Smooth muscle cell (in vitro differentiated cells): Measurements from ENCODE around the gene PSORS1C2. TPM values are rescaled to one million over a fixed set of nuclear protein-coding genes. Genes with fewer than 3 reads are reported as not detected.

Experiments
- DNase-seq: peaks from one replicate; lab custom pipeline; 2025; ENCODE audit not compliant: unreplicated experiment; lab: John Stamatoyannopoulos, UW
- H2AFZ ChIP-seq: fragments of 200-600 bp; sonication (generic); 2 replicates; pipeline ENCODE4 v1.6.0; 2016; ENCODE audit warnings: antibody characterized with exemption, low read depth, mild to moderate bottlenecking
- H3F3A ChIP-seq: fragments of 200-600 bp; sonication (generic); 2 replicates; pipeline ENCODE4 v1.6.0; 2017; ENCODE audit warnings: antibody characterized with exemption, low read depth
- H3K27ac ChIP-seq: fragments of 200-600 bp; sonication (generic); 2 replicates; pipeline ENCODE4 v1.5.1; 2016; ENCODE audit warnings: low read depth, mild to moderate bottlenecking
- H3K27me3 ChIP-seq: fragments of 200-600 bp; sonication (generic); 2 replicates; pipeline ENCODE4 v1.6.1; 2016; ENCODE audit warnings: low read depth, mild to moderate bottlenecking
- H3K36me3 ChIP-seq: fragments of 200-600 bp; sonication (generic); 2 replicates; pipeline ENCODE4 v1.5.1; 2016; ENCODE audit warnings: low read depth
- H3K4me1 ChIP-seq: fragments of 200-600 bp; sonication (generic); 2 replicates; pipeline ENCODE4 v1.5.1; 2016; ENCODE audit warnings: low read depth
- H3K4me2 ChIP-seq: fragments of 200-600 bp; sonication (generic); 2 replicates; pipeline ENCODE4 v1.6.0; 2016; ENCODE audit warnings: mild to moderate bottlenecking
- H3K4me3 ChIP-seq: fragments of 200-600 bp; sonication (generic); 2 replicates; pipeline ENCODE4 v1.5.1; 2016; ENCODE audit warnings: mild to moderate bottlenecking
- H3K79me2 ChIP-seq: fragments of 200-600 bp; sonication (generic); 2 replicates; pipeline ENCODE4 v1.6.0; 2016; ENCODE audit warnings: low read depth, mild to moderate bottlenecking
- H3K9ac ChIP-seq: fragments of 200-600 bp; sonication (generic); 2 replicates; pipeline ENCODE4 v1.6.0; 2016; ENCODE audit warnings: low read depth
- H3K9me3 ChIP-seq: fragments of 200-600 bp; sonication (generic); replicated peaks from 2 replicates; pipeline ENCODE4 v1.5.1; 2016; ENCODE audit warnings: low read depth
- H4K20me1 ChIP-seq: fragments of 200-600 bp; sonication (generic); 2 replicates; pipeline ENCODE4 v1.6.0; 2016; ENCODE audit warnings: low read depth
- WGBS: methylation state at CpG from one replicate; pipeline ENCODE4 v1.1.7; 2016; ENCODE audit warnings: low lambda C conversion rate; 5-methylcytosine and 5-hydroxymethylcytosine counted together
- polyA plus RNA-seq: library from polyadenylated mRNA; unstranded; fragments of >200 nt; fragmentation: Nextera tagmentation; extraction: Ambion mirVana; gene quantifications from 2 replicates; pipeline ENCODE4 v1.2.1, GENCODE V29; 2016
- total RNA-seq: library from RNA; depleted of rRNA; stranded (reverse); fragments of >200 nt; gene quantifications from 2 replicates; pipeline ENCODE4 v1.2.3, GENCODE V29; 2014
- TF ChIP-seq, protein P1 (sequence below): fragments of 200-600 bp; sonication (generic); IDR thresholded peaks from 2 replicates; pipeline ENCODE4 v1.5.1; 2017; ENCODE audit warnings: borderline replicate concordance, mild to moderate bottlenecking, antibody characterized with exemption; ENCODE audit not compliant: insufficient read depth, poor library complexity, severe bottlenecking

The PSORS1C2 gene
- total and polyA plus RNA-seq, 2 experiments from 2014 or later = 0.49 to 1.1 TPM

DNA sequence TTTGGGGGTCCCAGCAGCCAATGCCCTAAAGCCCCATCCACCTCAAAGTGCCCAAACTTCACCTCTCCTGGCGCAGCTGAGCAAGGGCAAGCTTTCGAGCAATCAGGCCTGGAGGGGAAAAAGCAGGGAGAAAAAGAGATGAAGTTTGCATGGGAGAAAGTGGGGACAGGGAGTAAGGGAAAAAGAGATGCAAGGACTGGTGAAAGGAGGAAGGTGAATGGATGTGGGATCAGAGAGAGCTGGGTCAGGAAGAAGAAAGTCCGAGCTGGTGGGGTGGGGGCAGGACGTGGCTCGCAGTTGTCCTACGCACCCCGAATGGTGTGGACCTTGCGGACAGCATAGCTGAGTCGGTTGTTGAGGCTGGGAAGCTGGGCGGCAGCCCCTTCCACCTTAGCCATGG, 6.5 kb upstream of the PSORS1C2 start:
- Histone ChIP-seq H3K9ac (no peak overlapping the region), H3K27me3 (no peaks in the 10 kb centered on the region), H3K79me2 (no peaks in the 10 kb centered on the region), H3K36me3 (no peaks in the 10 kb centered on the region), H3K9me3 (no peaks in the 10 kb centered on the region), H3F3A (no peaks in the 10 kb centered on the region), H3K4me3 (no peak overlapping the region), H2AFZ (no peak overlapping the region), H3K4me2 (no peak overlapping the region), H4K20me1 (no peaks in the 10 kb centered on the region), H3K27ac (no peak overlapping the region), H3K4me1 (peaks cover 8% of the 10 kb centered on the region)
- WGBS = over 99% methylated on average over 10 of the region's 10 CpGs
- TF ChIP-seq, protein P1, sequence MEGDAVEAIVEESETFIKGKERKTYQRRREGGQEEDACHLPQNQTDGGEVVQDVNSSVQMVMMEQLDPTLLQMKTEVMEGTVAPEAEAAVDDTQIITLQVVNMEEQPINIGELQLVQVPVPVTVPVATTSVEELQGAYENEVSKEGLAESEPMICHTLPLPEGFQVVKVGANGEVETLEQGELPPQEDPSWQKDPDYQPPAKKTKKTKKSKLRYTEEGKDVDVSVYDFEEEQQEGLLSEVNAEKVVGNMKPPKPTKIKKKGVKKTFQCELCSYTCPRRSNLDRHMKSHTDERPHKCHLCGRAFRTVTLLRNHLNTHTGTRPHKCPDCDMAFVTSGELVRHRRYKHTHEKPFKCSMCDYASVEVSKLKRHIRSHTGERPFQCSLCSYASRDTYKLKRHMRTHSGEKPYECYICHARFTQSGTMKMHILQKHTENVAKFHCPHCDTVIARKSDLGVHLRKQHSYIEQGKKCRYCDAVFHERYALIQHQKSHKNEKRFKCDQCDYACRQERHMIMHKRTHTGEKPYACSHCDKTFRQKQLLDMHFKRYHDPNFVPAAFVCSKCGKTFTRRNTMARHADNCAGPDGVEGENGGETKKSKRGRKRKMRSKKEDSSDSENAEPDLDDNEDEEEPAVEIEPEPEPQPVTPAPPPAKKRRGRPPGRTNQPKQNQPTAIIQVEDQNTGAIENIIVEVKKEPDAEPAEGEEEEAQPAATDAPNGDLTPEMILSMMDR = no peak
- DNase-seq = no peak

DNA sequence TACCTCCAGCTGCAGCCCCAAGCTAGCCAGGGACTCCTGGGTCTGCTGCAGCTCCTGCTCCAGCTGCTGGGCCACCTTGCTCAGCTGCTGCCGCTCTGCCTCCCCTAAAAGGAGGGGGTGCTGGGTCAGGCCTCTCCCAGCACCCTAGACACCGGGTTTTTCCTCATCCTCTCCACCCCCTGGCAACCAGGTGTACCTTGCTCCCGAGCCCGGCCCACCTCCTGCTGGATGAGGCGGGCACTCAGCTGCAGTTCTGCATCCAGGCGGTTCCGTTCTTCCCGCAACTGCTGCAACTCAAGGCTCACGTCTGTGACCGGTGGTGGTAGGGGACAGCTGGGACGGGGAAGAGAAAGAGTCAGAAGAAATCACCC, 6.1 kb upstream of the PSORS1C2 start:
- 79% methylated on average over 11 of the region's 11 CpGs for WGBS
- TF ChIP-seq, protein P1 = no peak
- no peak overlapping the region for H2AFZ ChIP-seq
- H3K4me2 ChIP-seq = no peak overlapping the region
- H3K9me3 ChIP-seq = no peaks in the 10 kb centered on the region
- H3K27me3 ChIP-seq = no peaks in the 10 kb centered on the region
- no peaks in the 10 kb centered on the region for H3F3A ChIP-seq
- H3K4me3 ChIP-seq = no peak overlapping the region
- H3K9ac ChIP-seq = no peak overlapping the region
- H3K79me2 ChIP-seq = no peaks in the 10 kb centered on the region
- H3K4me1 ChIP-seq = peaks cover 8% of the 10 kb centered on the region
- no peak for DNase-seq
- no peaks in the 10 kb centered on the region for H3K36me3 ChIP-seq
- no peak overlapping the region for H3K27ac ChIP-seq
- no peaks in the 10 kb centered on the region for H4K20me1 ChIP-seq

DNA sequence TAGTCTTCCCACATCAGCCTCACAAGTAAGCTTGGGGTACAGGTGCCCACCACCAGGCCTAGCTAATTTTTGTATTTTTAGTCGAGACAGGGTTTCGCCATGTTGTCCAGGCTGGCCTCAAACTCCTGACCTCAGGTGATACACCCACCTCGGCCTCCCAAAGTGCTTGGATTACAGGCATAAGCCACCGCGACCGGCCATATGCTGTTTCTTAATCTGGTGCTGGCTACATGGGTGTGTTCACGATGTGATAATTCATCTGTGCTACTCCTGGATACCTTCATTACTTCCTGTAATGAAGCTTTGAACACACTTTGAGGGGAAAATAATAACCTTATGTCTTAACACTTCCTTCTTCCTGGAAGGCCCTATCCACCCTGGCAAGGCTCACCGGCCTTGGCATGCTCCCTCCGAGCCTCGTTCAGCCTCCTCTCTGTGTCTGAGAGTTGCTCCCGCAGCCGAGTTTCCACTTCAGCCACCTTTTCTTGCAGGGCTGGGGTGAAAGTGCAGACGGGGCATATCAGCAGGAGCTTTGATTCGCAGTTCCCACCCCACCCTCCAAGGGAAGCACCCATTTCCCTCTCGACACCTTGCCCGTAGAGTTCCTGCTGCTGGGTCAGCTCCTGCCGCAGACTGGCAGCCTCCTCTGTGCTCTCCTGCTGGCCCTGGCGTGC, 5.6 kb upstream of the PSORS1C2 start:
- no peak overlapping the region for H2AFZ ChIP-seq

More for the DNA sequence above, 5.6 kb upstream of the PSORS1C2 start:
- no peak overlapping the region for H3K27ac ChIP-seq
- no peak for DNase-seq
- no peaks in the 10 kb centered on the region for H4K20me1 ChIP-seq
- H3K79me2 ChIP-seq = no peaks in the 10 kb centered on the region
- H3K9ac ChIP-seq = no peak overlapping the region
- no peaks in the 10 kb centered on the region for H3F3A ChIP-seq
- no peaks in the 10 kb centered on the region for H3K9me3 ChIP-seq
- WGBS = 95% methylated on average over 18 of the region's 18 CpGs
- H3K27me3 ChIP-seq = no peaks in the 10 kb centered on the region
- no peaks in the 10 kb centered on the region for H3K36me3 ChIP-seq
- no peak overlapping the region for H3K4me3 ChIP-seq
- H3K4me2 ChIP-seq = no peak overlapping the region
- TF ChIP-seq, protein P1 = no peak
- peaks cover 8% of the 10 kb centered on the region for H3K4me1 ChIP-seq
